Urothelium cell line (cell line): ENCODE measurements around the gene LAMA4.

Source experiments
- DNase-seq: peaks from one replicate; pipeline ENCODE4 v3.0.0; 2011; ENCODE audit warnings: low spot score, mixed read lengths
- FAIRE-seq: peaks from 2 replicates; lab custom pipeline; 2011; peaks lifted over from hg19 to GRCh38; lab: Jason Lieb, UNC

LAMA4 gene

DNA sequence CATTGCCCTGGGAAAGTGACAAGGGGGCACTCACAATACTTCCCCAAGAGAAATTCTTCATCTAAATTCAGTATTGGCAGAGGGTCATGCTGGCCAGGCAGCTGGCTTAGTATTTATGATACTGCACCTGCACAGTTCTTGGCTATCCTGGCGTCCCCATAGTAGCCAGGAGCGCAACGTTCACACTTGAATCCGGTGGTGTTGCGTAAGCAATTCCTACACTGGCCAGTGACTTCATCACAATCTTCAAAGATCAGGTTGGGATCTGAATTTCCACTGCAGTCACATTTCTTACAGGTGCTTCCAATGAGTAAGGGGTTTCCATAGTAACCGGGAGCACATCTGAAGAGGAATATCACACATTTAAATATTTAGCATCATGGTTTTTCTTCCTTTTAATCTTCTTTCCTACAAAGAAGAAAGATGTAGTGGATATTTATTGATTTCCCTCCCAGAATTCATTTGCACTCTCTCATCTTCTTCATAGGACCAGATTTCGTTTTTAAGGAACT, 62.8 kb downstream of the LAMA4 start:
- DNase-seq, result no peak
- FAIRE-seq, result no peak

DNA sequence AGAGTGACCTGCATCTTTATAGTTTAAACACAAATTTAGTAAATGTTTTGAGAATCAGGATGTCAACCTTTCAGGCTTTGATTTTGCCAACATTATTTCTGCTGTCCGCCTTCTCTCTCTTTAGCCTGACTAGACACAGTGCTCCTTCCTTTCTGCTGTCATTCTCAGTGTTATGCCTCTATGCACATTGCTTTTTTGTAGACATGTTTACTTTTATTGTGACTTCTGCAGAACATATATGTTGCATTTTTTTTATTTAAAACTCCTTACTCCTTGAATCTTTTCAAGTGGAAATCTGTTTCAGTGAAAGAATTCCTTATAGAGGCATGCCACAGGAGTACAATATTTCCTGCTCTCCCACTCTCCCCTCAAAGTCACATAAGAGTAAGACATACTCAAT, 64.2 kb downstream of the LAMA4 start:
- no peak for FAIRE-seq
- no peak for DNase-seq

DNA sequence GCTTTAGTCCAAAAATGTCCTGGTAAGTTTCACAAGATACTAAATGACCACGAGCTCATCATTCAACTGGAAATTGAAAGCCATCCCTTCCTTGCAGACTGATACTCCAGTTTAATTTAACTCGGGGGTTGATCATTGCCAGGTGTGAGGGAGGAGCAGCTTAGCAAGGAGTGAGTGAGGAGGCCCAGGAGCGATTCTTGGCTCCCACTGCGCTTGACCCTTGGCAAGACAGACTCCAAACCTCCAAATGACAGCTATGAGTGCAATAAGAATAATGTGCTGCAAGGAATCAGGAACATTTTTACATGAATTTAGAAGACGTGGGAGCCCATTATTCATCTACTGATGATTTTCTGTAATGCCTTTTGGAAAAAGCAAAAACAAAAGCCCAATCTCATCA, 64.9 kb downstream of the LAMA4 start:
- FAIRE-seq, result no peak
- DNase-seq, result no peak

DNA sequence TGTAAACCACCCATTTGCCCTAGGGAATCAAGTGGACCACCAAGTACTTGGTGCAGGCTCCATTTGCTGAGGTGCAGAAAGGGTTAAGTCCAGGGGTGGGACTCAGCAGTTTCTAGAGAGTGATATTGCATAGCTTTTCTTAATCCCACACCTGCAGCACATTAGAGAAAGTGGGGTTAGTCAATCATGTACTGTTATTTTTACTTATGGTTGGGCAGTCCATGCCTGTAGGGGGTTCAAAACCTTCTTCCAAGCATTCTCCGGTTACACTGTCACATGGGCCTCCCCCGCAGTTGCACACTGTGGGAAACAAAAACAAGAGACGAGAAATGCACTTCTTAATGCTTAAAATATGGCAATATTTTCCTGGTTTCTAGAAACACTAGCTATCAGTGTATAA, 65.5 kb downstream of the LAMA4 start:
- FAIRE-seq (no peak), DNase-seq (no peak)

DNA sequence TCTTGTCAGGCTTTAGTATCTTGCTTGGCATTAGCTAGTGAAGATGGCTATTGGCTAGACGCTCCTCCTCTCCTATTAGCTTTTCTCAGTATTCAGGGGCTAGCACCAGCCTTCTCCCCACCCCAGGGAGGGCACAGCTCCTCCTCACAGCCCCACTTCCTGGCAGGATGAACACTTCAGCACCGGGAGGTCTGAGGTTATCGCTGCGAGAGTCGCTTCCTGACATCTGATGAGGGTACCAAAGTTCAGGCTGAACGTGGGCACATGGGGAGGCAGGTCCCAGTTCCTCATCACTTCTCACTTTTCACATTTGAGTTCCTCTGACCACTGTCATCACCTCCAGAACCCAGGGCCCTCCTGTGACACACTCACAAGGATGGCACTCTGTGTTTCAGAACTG, 66.6 kb downstream of the LAMA4 start:
- no peak for FAIRE-seq
- no peak for DNase-seq

DNA sequence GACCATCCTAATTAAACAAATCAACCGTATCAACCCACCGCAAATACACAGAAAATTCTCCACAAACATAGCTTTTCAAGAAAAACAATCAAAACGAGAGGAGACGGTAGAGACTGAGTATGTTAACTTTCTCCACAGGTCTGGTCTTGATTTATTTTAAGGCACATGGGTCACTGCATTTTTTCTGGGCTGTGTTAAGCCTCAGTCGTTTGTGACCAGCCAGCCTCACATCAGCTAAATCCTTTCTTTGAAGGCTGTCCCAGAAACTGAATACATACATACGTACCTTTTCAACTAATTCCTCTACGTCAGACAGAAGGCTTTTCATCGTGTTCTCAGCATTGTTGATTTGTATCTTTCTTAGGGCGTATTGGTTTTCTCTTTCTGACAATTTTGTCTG, 69.4 kb downstream of the LAMA4 start:
- FAIRE-seq (no peak), DNase-seq (no peak)

DNA sequence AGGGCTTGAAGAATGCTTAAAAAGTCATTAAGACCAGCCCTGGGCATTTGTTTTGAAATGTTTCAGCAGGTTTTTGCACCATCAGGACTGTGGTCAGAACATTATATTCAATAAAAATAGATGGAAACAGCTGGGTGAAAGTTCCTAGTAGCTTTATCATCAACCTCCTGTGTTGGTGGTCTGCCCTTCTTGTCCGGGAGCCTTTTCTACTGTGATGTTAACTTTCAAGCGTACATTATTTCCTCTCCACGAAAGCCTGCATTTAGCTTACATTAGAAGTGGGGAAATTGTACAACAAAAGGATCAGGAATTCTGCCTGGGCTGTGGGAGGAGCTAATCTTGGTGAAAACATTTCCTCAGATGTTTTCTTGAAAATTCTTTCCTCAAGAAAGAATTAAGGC, 71.1 kb downstream of the LAMA4 start:
- no peak for DNase-seq
- no peak for FAIRE-seq

DNA sequence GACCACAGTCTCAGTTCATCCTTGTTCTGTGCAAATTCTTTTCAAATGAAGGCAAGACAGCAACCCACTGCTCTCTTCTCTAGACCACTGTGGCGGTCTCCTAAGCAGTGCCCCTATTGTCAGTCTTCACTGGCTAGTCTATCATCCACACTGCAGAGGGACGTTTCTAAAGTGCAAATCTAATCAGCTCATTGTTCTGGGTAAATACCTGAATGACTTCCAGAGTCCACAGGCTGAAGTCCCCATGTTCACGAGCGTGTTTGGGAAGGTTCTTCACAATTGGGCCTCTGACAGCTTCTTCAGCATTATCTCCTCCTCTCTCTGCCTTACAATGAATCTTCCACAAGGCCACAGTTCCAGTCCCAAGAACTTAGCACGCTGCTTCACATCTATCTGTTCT, 73.2 kb downstream of the LAMA4 start:
- FAIRE-seq (no peak), DNase-seq (no peak)

DNA sequence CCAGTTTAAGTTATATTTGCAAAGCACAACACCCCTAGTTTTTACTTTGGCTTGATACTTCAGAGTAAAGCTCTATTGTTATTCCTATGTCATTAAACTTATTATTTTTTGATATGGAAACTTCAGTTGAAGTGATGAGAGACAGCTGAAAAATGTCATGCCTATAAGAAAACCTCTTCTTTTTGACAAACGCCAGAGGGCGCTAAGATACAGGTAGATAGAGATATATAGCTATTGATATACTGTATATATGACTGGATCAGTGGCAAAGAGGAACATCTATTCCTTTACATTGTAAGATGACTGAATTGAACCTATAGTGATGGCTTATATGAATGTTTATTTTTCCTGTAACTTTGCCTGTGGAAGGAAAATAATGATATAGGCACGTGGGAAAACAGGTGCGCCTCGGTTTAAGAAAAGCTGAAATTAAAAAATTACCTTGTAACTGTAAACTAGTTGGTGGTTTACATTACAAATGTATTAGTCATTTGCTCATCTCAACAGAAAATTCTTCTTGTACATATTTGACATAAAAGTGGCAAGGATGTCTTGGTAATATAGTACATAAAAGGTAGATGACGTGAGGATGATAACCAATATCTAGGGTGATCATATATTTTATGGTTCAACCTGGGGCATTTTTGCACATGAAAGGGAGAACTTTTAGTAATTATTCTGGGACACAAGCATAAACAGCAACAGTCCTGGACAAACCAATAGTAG, 74.1 kb downstream of the LAMA4 start:
- no peak for FAIRE-seq
- DNase-seq, result peak; percentile 26

DNA sequence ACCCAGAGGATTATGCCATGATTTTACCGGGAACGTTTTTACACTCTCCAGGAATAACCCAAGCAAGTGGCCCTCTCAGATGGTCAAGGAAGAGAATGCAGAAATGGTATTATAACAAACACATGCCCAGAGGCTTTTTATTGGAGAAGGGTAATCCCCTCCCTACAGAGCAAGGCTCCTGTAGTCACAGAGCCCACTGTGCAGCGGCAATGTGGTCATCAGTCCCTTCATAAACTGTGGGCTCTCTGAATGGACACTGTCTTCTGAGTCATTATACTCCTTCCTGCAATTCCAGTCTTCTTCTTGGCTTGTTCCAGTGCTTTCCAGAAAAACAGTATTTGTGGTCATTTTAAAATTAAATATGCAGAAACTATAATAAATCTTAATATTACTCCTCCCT, 74.7 kb downstream of the LAMA4 start:
- DNase-seq, result no peak
- no peak for FAIRE-seq

DNA sequence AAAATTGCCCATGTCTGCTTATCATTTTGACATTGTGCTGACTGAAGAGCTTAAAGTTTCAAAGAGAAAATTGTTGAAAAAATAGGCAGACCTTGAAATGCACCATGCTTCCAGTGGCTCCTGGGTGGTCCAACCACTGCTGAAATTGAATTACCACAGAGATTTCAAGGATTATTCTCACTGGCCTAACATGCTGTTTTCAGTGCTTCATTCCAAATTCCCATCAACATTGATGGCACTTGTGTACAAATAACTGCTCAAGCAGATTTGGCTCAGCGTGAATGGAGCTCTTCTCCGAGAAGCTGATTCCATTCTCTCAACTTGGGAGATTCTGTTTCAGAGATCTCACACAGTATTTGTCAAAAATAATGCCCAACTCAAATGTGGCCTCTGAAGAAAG, 75.5 kb downstream of the LAMA4 start:
- DNase-seq (no peak), FAIRE-seq (no peak)

DNA sequence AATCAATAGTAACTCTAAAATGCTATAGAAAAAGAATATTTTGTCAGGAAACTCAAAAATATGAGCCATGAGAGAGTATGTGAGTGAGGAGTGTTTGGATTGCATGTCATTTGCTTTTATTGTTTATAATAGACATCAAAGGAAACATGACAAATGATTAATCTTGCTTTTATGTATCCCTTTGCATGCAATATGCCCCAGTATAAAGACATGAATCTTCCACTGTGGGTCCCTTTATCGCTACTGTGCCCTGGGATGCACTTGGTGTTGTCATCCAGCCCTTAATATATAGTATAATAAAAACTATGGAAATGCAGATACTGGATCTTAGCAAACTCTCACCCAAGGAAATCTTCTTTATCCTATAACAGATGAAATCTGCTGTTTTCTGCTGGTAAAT, 77.3 kb downstream of the LAMA4 start:
- FAIRE-seq (no peak), DNase-seq (no peak)

DNA sequence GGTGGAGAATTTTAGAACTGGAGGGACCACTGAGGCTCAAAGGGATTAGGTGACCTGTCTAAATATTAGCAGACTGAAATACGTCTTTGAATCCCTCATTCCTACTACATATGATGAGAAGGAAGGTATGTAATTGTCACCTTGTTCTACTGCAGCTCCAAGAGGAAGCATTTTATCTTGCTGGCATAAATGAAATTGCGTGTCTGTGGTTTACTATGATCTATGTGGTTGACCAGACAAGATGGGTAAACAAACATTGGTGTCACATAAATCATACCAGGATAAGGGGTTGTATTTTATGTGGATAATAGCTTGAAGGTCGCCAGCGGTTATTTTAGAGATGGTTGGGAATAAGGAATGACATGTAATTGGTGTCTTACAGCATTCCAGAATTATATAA, 78.2 kb downstream of the LAMA4 start:
- no peak for DNase-seq
- no peak for FAIRE-seq

DNA sequence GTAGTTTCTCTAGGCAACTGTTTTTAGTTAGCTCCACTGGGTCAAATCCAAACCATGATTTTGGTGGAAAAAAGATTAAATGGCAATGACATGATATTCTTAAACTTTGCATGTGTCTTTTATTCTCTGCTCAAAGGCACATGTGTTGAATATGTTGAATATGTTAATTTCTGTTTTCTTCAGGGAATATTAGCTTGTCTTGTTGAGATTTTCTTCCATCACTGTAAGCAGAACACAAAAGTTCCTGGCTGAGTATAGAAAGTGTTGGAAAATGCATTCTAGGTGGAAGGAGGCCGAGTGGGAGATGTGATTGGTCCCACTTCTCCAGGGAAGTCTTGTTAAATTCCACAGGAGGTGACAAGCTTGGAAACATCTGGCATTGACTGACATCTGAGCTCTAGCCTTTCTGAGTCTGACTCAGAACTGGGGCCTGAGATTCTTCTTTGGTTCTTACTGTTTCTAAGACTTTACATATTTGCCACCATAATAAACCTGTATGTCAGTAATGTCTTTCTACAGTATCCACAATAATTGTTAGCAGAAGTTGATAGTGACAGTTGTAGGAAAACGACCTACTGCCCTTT, 81.1 kb downstream of the LAMA4 start:
- FAIRE-seq, result no peak
- no peak for DNase-seq

DNA sequence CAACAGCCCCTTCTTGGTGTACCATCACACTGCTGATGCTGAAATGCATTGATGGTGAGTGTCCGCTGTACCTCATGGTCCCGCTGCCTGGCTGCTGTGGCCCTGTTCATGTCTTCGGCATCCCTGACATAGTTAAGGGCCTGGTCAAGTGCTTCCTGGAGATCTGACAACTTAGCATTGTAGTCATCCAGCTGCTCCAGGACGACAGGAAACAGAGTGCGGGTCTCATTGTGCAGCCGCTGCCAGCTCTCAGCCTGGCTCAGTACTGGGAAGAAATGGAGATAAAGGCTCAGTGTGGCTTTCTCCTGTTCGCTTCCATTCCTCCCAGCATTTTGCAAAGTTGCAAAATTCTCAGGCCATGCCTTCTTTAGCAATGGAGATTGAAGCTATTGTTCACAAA, 81.8 kb downstream of the LAMA4 start:
- no peak for DNase-seq
- no peak for FAIRE-seq

DNA sequence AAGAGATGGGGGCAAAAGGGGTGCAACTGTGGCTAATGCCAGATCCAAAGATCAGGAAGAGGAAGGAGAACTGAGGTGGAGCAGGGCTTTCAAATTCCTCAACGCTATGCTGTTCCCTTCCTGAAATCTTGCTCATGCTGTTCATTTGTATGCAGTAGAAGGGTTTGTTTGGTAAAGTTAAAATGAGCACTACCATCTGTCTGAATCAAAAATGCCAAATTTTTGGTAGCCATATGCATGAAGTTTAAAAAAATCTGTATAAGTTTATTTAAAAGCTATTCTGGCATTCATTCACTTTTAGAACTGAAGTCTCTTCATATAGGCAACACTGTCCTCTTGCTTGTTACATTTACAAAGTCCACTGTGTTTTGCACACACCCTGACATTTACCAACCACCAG, 84.8 kb downstream of the LAMA4 start:
- FAIRE-seq, result no peak
- DNase-seq, result no peak

DNA sequence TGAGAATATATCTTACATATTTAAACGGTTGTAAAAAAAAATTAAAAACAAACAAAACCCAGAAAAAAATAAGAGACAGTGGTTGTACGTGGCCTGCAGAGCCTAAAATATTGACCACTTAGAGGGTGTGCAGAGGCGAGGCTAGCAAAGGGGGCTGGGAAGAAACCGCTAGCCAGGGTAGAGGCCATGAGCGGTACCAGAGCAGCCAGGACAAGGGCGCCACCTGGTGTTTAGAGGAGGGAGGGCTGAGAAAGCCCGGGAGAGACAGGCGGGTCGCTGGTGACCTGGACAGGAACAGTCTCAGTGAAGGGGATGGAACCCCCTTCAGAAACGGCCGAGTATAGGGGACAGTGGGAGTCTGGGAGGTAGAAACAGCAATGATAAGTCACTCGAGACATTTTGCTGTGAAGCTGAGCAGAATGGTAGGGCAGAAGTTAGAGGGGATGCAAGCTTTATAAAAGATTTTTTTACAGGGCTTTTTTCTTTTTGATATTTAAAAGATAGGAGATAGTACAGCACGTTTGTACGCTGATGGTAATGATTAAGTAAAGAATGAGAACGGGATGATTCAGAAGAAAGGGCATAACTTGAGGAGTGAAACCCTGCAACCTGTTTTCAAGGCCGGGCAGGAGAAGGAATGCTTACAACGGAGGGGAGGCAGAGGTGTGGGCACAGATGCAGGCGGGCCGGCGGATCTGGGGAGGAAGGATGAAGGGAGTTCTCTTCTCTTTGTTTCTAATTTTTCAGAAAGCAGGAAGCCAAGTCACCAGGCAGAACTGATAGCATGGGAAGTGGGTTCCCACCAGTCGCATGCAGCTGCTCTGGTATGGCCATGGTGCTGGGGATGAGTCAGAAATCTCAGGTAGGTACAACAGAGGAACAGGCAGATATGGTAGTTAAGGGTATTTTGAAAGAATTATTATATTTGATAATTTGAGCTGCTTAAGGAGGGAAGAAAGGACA, 90.8 kb downstream of the LAMA4 start:
- FAIRE-seq, result no peak
- peak; percentile 70 for DNase-seq

DNA sequence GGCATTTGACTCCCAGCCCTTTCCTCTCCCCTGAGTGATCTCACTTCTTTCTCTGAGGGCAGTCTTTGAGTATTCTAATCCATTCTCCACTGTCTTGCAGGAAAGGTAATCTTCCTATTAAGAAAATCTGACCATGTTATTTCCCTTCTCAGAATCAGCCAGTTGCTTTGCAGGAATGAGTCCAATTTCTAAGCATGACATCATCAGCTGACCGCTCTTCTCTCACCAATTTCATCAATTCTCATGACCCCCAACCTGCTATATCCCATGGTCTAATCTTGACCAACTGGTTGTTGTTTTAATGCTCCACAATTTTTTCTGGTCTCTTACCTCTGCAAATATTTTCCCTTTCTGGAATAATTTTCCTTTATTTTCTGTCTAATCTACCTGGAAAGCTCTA, 93.6 kb downstream of the LAMA4 start:
- FAIRE-seq (no peak), DNase-seq (no peak)

DNA sequence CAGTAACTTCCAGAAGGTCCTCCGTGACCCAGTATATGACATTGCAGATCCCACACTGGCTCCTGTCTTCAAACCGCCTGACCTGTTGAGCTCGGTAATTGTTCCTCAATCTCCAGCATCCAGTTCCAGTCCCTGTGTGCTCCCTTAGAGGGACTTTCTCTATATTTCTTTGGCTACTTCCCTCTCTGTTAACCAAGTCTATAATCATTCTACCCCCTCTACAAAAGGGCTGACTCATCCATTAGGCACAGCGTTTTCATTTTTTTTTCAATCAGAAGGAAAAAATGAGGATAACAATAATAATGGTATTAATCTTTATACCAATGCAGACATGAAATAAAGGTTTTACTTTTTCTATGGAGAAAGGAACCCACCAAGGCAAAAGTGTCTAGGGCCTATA, 97.7 kb downstream of the LAMA4 start:
- no peak for DNase-seq
- no peak for FAIRE-seq

DNA sequence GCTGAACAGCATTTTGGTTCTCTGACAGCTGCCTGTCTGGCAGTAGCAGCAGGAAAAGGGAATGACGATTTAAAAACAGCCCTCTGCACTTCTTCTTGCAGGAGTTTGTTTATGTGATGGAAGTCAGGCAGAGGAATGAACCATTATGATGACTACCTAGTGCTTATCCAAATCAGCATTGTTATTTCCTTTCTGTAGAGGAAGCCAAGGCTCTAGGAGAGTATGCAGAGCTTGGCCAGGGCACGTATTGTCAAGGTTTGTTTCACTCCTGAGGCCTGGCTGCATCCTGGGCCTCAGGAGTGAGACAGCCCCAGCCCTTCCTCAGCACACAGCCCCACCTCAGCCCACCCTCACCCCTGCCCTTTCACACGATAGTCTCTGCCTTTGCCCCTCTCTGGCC, 98.5 kb downstream of the LAMA4 start:
- FAIRE-seq (no peak), DNase-seq (no peak)

DNA sequence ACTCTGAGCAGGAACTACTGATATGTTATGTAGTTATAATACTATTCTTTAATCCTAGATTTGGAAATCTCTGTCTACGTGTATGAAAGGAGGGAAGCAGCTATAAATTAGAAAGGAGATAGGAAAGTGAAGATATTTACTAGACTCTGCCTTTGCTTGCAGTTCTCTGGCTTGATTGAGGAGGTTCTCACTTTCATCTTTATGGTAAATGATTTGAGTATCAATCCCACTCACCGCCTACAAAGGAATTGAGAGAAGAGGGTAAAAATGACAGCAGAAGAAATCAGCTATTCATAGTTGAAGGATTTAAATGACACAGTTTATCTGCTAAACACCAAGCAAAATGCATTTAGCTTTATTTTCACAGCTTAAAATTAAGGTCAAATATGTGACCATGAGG, 99.7 kb downstream of the LAMA4 start:
- no peak for DNase-seq

More for the DNA sequence above, 99.7 kb downstream of the LAMA4 start:
- no peak for FAIRE-seq
